ENCODE data around the gene SPSB4.

DNA sequence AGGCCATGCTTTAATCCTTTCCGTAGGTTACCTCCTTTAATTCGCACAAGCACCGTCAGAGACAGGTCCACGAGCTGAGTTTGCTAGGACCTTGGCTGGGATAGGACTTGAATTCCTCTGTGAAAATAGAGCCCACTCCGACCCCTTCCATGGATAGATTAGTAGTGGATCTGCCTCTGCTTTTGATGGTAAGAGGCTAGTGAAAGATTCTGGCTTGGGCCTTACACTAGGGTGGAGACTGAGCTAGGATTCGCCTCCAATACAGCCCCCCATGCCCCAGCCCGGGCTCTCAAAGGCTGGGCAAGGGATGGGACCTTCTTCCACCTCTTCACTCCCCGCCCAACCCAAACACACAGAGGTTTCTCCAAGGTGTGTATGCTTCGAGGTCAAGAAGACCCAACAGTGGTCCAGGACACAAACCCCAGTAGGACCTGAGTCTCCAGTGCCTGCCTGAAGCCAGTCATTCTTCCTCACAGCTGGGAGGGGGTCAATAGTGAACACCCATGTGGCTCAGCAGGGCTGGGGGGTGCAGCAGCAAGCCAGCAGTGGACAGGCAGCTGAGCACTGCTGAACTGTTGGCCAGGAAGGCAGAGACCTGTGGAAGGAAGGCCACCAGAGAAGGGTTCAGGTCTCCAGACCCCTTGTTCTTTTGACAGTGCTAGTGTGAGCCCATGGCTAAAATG is 75.7 kb downstream of the SPSB4 start:
- TF ChIP-seq, protein P1, sequence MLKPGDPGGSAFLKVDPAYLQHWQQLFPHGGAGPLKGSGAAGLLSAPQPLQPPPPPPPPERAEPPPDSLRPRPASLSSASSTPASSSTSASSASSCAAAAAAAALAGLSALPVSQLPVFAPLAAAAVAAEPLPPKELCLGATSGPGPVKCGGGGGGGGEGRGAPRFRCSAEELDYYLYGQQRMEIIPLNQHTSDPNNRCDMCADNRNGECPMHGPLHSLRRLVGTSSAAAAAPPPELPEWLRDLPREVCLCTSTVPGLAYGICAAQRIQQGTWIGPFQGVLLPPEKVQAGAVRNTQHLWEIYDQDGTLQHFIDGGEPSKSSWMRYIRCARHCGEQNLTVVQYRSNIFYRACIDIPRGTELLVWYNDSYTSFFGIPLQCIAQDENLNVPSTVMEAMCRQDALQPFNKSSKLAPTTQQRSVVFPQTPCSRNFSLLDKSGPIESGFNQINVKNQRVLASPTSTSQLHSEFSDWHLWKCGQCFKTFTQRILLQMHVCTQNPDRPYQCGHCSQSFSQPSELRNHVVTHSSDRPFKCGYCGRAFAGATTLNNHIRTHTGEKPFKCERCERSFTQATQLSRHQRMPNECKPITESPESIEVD (tag by site-specific recombination; IDR thresholded peaks at IDR 0.05): no peak
- TF ChIP-seq SETDB1 (IDR thresholded peaks at IDR 0.05; ENCODE audit: insufficient read length, low read length): no peak
- TF ChIP-seq, protein P2, sequence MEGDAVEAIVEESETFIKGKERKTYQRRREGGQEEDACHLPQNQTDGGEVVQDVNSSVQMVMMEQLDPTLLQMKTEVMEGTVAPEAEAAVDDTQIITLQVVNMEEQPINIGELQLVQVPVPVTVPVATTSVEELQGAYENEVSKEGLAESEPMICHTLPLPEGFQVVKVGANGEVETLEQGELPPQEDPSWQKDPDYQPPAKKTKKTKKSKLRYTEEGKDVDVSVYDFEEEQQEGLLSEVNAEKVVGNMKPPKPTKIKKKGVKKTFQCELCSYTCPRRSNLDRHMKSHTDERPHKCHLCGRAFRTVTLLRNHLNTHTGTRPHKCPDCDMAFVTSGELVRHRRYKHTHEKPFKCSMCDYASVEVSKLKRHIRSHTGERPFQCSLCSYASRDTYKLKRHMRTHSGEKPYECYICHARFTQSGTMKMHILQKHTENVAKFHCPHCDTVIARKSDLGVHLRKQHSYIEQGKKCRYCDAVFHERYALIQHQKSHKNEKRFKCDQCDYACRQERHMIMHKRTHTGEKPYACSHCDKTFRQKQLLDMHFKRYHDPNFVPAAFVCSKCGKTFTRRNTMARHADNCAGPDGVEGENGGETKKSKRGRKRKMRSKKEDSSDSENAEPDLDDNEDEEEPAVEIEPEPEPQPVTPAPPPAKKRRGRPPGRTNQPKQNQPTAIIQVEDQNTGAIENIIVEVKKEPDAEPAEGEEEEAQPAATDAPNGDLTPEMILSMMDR (tag by site-specific recombination; IDR thresholded peaks at IDR 0.05): no peak
- TF ChIP-seq, protein P3, sequence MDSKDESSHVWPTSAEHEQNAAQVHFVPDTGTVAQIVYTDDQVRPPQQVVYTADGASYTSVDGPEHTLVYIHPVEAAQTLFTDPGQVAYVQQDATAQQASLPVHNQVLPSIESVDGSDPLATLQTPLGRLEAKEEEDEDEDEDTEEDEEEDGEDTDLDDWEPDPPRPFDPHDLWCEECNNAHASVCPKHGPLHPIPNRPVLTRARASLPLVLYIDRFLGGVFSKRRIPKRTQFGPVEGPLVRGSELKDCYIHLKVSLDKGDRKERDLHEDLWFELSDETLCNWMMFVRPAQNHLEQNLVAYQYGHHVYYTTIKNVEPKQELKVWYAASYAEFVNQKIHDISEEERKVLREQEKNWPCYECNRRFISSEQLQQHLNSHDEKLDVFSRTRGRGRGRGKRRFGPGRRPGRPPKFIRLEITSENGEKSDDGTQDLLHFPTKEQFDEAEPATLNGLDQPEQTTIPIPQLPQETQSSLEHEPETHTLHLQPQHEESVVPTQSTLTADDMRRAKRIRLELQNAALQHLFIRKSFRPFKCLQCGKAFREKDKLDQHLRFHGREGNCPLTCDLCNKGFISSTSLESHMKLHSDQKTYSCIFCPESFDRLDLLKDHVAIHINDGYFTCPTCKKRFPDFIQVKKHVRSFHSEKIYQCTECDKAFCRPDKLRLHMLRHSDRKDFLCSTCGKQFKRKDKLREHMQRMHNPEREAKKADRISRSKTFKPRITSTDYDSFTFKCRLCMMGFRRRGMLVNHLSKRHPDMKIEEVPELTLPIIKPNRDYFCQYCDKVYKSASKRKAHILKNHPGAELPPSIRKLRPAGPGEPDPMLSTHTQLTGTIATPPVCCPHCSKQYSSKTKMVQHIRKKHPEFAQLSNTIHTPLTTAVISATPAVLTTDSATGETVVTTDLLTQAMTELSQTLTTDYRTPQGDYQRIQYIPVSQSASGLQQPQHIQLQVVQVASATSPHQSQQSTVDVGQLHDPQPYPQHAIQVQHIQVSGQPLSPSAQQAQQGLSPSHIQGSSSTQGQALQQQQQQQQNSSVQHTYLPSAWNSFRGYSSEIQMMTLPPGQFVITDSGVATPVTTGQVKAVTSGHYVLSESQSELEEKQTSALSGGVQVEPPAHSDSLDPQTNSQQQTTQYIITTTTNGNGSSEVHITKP (tag by site-specific recombination; IDR thresholded peaks at IDR 0.05): no peak
- TF ChIP-seq ZNF10 (tag by site-specific recombination; IDR thresholded peaks at IDR 0.05): no peak
- TF ChIP-seq, protein P4, sequence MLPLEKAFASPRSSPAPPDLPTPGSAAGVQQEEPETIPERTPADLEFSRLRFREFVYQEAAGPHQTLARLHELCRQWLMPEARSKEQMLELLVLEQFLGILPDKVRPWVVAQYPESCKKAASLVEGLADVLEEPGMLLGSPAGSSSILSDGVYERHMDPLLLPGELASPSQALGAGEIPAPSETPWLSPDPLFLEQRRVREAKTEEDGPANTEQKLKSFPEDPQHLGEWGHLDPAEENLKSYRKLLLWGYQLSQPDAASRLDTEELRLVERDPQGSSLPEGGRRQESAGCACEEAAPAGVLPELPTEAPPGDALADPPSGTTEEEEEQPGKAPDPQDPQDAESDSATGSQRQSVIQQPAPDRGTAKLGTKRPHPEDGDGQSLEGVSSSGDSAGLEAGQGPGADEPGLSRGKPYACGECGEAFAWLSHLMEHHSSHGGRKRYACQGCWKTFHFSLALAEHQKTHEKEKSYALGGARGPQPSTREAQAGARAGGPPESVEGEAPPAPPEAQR (tag by site-specific recombination; IDR thresholded peaks at IDR 0.05): no peak
- TF ChIP-seq, protein P5, sequence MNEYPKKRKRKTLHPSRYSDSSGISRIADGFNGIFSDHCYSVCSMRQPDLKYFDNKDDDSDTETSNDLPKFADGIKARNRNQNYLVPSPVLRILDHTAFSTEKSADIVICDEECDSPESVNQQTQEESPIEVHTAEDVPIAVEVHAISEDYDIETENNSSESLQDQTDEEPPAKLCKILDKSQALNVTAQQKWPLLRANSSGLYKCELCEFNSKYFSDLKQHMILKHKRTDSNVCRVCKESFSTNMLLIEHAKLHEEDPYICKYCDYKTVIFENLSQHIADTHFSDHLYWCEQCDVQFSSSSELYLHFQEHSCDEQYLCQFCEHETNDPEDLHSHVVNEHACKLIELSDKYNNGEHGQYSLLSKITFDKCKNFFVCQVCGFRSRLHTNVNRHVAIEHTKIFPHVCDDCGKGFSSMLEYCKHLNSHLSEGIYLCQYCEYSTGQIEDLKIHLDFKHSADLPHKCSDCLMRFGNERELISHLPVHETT (tag by site-specific recombination; IDR thresholded peaks at IDR 0.05): no peak
- TF ChIP-seq, protein P6, sequence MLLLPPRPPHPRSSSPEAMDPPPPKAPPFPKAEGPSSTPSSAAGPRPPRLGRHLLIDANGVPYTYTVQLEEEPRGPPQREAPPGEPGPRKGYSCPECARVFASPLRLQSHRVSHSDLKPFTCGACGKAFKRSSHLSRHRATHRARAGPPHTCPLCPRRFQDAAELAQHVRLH (tag by site-specific recombination; IDR thresholded peaks at IDR 0.05): no peak
- no peak for TF ChIP-seq ZNF121 (tag by site-specific recombination; IDR thresholded peaks at IDR 0.05)
- TF ChIP-seq YY1 (tag by site-specific recombination; IDR thresholded peaks at IDR 0.05): no peak
- no peak for TF ChIP-seq ZBTB1 (tag by site-specific recombination; IDR thresholded peaks at IDR 0.05)
- TF ChIP-seq, protein P7, sequence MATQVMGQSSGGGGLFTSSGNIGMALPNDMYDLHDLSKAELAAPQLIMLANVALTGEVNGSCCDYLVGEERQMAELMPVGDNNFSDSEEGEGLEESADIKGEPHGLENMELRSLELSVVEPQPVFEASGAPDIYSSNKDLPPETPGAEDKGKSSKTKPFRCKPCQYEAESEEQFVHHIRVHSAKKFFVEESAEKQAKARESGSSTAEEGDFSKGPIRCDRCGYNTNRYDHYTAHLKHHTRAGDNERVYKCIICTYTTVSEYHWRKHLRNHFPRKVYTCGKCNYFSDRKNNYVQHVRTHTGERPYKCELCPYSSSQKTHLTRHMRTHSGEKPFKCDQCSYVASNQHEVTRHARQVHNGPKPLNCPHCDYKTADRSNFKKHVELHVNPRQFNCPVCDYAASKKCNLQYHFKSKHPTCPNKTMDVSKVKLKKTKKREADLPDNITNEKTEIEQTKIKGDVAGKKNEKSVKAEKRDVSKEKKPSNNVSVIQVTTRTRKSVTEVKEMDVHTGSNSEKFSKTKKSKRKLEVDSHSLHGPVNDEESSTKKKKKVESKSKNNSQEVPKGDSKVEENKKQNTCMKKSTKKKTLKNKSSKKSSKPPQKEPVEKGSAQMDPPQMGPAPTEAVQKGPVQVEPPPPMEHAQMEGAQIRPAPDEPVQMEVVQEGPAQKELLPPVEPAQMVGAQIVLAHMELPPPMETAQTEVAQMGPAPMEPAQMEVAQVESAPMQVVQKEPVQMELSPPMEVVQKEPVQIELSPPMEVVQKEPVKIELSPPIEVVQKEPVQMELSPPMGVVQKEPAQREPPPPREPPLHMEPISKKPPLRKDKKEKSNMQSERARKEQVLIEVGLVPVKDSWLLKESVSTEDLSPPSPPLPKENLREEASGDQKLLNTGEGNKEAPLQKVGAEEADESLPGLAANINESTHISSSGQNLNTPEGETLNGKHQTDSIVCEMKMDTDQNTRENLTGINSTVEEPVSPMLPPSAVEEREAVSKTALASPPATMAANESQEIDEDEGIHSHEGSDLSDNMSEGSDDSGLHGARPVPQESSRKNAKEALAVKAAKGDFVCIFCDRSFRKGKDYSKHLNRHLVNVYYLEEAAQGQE (tag by site-specific recombination; IDR thresholded peaks at IDR 0.05): no peak
- no peak for TF ChIP-seq ZNF48 (tag by site-specific recombination; IDR thresholded peaks at IDR 0.05)
- TF ChIP-seq ZNF521 (tag by site-specific recombination; IDR thresholded peaks at IDR 0.05): no peak
